ENCODE measurements around the gene ANO2.

The ANO2 gene

DNA sequence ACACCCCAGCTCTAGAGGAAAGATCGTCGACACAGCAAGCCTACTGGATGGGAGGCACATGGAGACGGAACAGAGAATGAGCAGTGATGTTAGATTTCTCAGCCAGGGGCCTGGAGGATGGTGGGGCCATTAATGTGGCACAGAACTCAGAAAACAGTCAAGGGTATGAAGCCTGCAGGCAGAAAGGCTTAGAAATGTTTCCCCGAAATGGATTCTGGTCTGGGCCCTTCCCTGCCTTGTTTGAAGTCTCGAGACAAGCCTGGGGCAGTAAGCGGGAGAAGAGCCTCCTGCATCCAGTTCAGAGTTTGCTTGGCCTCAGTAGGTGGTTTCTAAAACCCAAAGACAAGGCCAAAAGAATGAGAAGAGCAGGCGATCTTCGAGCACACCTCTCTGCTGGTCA is 354.7 kb downstream of the ANO2 start:
- Mint-ChIP-seq H3K36me3 (no peaks in the 10 kb centered on the region), H3K4me1 (no peaks in the 10 kb centered on the region), H3K9me3 (peaks cover 0 to 4% of the 10 kb centered on the region in 2 donors), H3K27me3 (peaks cover 5 to 17% of the 10 kb centered on the region in 2 donors), H3K27ac (no peak overlapping the region), H3K4me3 (no peak overlapping the region)
- ATAC-seq (replicated peaks): no peak
- no peak for DNase-seq

GRCh38 chr12:5589054-5589453 is 356.0 kb downstream of the ANO2 start:
- no peaks in the 10 kb centered on the region for H3K36me3 Mint-ChIP-seq

DNA sequence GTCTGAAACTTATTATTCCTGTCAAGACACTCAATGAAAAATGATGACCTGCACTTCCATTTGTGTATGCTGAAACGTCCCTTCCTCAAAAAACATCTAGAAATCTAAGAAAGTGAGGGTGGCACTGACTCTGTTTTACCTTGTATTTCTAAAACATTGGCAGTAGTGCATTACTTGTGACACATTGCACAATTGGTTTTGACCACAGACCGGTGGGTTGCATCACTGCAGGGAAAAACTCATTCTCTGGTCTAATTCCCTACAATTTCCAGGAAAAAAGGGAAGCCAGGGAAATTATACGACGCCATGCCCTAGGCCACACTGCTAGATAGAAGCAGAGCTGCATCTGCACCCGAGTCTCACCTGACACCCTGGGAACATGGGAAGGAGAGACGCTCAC is 356.5 kb downstream of the ANO2 start:
- H3K4me3 Mint-ChIP-seq: no peak overlapping the region
- DNase-seq: no peak
- no peaks in the 10 kb centered on the region for H3K36me3 Mint-ChIP-seq
- no peak overlapping the region for H3K27ac Mint-ChIP-seq
- H3K4me1 Mint-ChIP-seq: no peaks in the 10 kb centered on the region
- H3K27me3 Mint-ChIP-seq: peaks cover 8 to 15% of the 10 kb centered on the region in 2 donors
- peaks cover 0 to 4% of the 10 kb centered on the region in 2 donors for H3K9me3 Mint-ChIP-seq
- no peak for ATAC-seq (replicated peaks)

More at GRCh38 chr12:5589054-5589453, 356.0 kb downstream of the ANO2 start:
- H3K4me3 Mint-ChIP-seq: no peak overlapping the region
- no peak overlapping the region for H3K27ac Mint-ChIP-seq
- H3K27me3 Mint-ChIP-seq: peaks cover 8 to 15% of the 10 kb centered on the region in 2 donors
- H3K4me1 Mint-ChIP-seq: no peaks in the 10 kb centered on the region
- DNase-seq: no peak
- peaks cover 0 to 4% of the 10 kb centered on the region in 2 donors for H3K9me3 Mint-ChIP-seq
- no peak for ATAC-seq (replicated peaks)

GRCh38 chr12:5588176-5588575 is 356.9 kb downstream of the ANO2 start:
- DNase-seq: no peak
- peaks cover 0 to 4% of the 10 kb centered on the region in 2 donors for H3K9me3 Mint-ChIP-seq
- no peak for ATAC-seq (replicated peaks)
- no peaks in the 10 kb centered on the region for H3K4me1 Mint-ChIP-seq
- no peaks in the 10 kb centered on the region for H3K36me3 Mint-ChIP-seq
- H3K27me3 Mint-ChIP-seq: peaks cover 8 to 15% of the 10 kb centered on the region in 2 donors
- H3K27ac Mint-ChIP-seq: no peak overlapping the region
- H3K4me3 Mint-ChIP-seq: no peak overlapping the region

GRCh38 chr12:5587711-5588121 is 357.3 kb downstream of the ANO2 start:
- no peak overlapping the region for H3K4me3 Mint-ChIP-seq
- ATAC-seq (replicated peaks) (no peak), DNase-seq (no peak)
- H3K4me1 Mint-ChIP-seq: no peaks in the 10 kb centered on the region
- peaks cover 0 to 5% of the 10 kb centered on the region in 2 donors for H3K9me3 Mint-ChIP-seq
- peaks cover 8 to 19% of the 10 kb centered on the region in 2 donors for H3K27me3 Mint-ChIP-seq
- no peaks in the 10 kb centered on the region for H3K36me3 Mint-ChIP-seq
- no peak overlapping the region for H3K27ac Mint-ChIP-seq

DNA sequence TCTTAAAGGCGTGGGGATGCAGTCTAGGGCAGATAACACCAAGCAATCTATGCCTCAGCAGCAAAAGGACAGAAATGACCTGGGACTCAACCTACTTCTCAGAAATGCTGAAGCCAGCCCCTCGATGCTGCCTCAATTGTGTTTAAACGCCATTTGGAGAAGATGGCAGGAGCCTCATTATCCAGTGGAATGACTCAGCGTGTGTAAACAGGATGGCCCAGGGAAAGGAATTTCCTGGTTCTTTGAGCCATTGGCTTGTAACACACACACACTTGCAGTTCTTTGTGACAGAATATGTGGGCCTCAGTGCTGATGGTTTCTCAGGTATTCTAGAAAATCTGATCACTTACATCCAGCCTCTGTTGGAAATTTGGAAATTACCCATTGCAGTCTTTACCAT is 358.9 kb downstream of the ANO2 start:
- no peak for DNase-seq
- ATAC-seq (replicated peaks): no peak
- Mint-ChIP-seq H3K27ac (no peak overlapping the region), H3K27me3 (peaks cover 3 to 20% of the 10 kb centered on the region in 2 donors), H3K9me3 (peaks cover 0 to 3% of the 10 kb centered on the region in 2 donors), H3K4me3 (no peak overlapping the region), H3K4me1 (no peaks in the 10 kb centered on the region), H3K36me3 (no peaks in the 10 kb centered on the region)

DNA sequence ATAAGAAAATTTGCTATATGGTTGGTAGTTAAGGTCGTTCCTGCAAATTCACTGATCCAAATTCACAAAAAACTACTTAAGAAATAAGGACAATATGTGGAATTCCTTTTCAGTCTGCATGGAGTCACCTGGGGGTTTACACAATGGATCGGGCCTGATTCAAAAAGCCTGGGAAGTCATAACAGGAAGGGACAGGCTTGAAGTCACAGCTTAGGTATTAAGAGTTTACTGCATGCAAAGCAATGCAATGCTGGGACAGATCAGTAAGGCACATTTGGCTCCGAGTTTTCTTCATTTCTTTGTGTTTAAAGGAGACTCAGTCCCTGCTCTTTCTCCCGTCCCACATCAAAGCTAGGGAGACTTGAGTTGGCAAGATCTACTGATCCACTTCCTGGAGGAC is 359.9 kb downstream of the ANO2 start:
- no peak for DNase-seq
- Mint-ChIP-seq H3K36me3 (no peaks in the 10 kb centered on the region), H3K9me3 (peaks cover 0 to 3% of the 10 kb centered on the region in 2 donors), H3K27me3 (peaks cover 3 to 20% of the 10 kb centered on the region in 2 donors), H3K27ac (no peak overlapping the region), H3K4me3 (no peak overlapping the region), H3K4me1 (no peaks in the 10 kb centered on the region)
- ATAC-seq (replicated peaks): no peak

GRCh38 chr12:5584412-5585175 is 360.5 kb downstream of the ANO2 start:
- Mint-ChIP-seq H3K9me3 (peaks cover 0 to 3% of the 10 kb centered on the region in 2 donors), H3K4me1 (no peaks in the 10 kb centered on the region), H3K36me3 (no peaks in the 10 kb centered on the region), H3K4me3 (no peak overlapping the region), H3K27ac (no peak overlapping the region), H3K27me3 (peaks cover 3 to 14% of the 10 kb centered on the region in 2 donors)
- DNase-seq (no peak), ATAC-seq (replicated peaks) (no peak)

DNA sequence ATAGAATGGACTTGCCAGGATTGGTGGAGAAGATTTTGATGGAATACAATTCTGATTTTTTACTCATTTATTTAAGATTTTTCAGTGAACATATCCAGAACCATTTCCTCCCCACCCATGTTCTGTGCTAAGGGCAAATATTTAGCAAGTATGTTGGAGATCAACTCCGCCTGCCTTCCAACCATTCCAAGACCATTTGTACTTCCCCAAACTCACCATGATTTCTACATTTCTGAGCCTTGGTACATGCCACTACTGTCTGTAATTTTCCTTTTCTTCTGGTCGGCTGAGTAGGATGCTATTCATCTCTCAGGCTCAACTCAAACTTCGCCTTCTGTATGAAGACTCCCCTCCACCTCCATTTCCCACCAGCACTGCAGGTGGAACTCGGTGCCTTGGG is 362.5 kb downstream of the ANO2 start:
- Mint-ChIP-seq H3K27ac (no peak overlapping the region), H3K4me1 (no peaks in the 10 kb centered on the region), H3K4me3 (no peak overlapping the region), H3K9me3 (peaks cover 0 to 1% of the 10 kb centered on the region in 2 donors), H3K27me3 (peaks cover 3 to 6% of the 10 kb centered on the region in 2 donors), H3K36me3 (no peaks in the 10 kb centered on the region)
- ATAC-seq (replicated peaks) (no peak), DNase-seq (no peak)

DNA sequence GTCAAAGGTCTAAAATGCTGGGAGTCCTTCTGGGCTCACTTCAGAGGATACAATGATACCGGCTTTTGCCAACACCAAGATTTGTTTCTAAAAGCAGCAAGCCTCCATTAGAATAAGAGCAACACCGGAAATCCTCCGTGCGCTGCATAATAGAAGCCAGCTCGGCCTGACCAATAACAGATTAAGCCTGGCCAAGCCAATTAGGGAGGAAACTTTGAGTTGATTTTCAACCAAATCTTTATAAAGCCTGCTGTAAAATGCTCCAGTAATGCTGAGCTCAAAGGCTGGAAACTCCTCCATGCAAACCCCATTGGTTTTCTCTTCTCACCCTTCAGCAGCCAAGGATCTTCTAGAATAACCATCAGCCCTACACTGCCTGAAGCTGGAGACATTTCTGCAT is 363.0 kb downstream of the ANO2 start:
- no peak overlapping the region for H3K27ac Mint-ChIP-seq

DNA sequence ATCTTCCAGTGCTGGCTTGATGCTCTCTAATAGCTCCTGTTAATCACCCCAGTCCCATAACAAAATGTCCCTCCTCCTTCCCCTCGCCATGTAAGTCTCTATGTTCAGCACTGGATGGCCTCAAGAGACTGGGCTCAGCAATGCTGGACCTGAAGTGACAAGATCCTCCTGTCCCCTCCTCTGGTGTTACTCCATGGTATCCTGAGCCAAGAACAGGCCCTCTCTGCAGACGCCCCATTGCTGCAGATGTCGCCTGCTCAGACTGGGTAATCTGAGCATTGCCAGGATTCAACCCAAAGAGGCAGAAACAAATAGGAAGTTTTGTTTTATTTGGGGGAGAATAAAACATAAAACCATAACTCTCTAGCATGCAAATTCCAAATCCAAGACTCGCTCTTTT is 363.4 kb downstream of the ANO2 start:
- Mint-ChIP-seq H3K4me1 (no peaks in the 10 kb centered on the region), H3K27ac (no peak overlapping the region)
- ATAC-seq (replicated peaks): no peak

More for the DNA sequence above, 363.0 kb downstream of the ANO2 start:
- Mint-ChIP-seq H3K4me1 (no peaks in the 10 kb centered on the region), H3K4me3 (no peak overlapping the region), H3K36me3 (no peaks in the 10 kb centered on the region), H3K27me3 (peaks cover 3 to 6% of the 10 kb centered on the region in 2 donors), H3K9me3 (peaks cover 0 to 1% of the 10 kb centered on the region in 2 donors)
- ATAC-seq (replicated peaks): no peak
- no peak for DNase-seq

GRCh38 chr12:5581019-5581418 is 364.0 kb downstream of the ANO2 start:
- DNase-seq (no peak), ATAC-seq (replicated peaks) (no peak)
- Mint-ChIP-seq H3K27me3 (peaks cover 3 to 6% of the 10 kb centered on the region in 2 donors), H3K9me3 (peaks cover 0 to 1% of the 10 kb centered on the region in 2 donors), H3K4me3 (no peak overlapping the region), H3K36me3 (no peaks in the 10 kb centered on the region), H3K27ac (no peak overlapping the region), H3K4me1 (no peaks in the 10 kb centered on the region)

More for the DNA sequence above, 363.4 kb downstream of the ANO2 start:
- peaks cover 0 to 1% of the 10 kb centered on the region in 2 donors for H3K9me3 Mint-ChIP-seq
- H3K36me3 Mint-ChIP-seq: no peaks in the 10 kb centered on the region
- peaks cover 3 to 6% of the 10 kb centered on the region in 2 donors for H3K27me3 Mint-ChIP-seq
- H3K4me3 Mint-ChIP-seq: no peak overlapping the region
- DNase-seq: no peak

- peaks cover 0 to 16% of the 10 kb centered on the region in 2 donors for H3K27me3 Mint-ChIP-seq
- ATAC-seq (replicated peaks) (no peak), DNase-seq (no peak)
- no peaks in the 10 kb centered on the region for H3K4me1 Mint-ChIP-seq
- no peak overlapping the region for H3K4me3 Mint-ChIP-seq
- H3K36me3 Mint-ChIP-seq: no peaks in the 10 kb centered on the region
- H3K9me3 Mint-ChIP-seq: peaks cover 0 to 1% of the 10 kb centered on the region in 2 donors
- no peak overlapping the region for H3K27ac Mint-ChIP-seq
Measured at GRCh38 chr12:5578775-5579174, 366.3 kb downstream of the ANO2 start.

DNA sequence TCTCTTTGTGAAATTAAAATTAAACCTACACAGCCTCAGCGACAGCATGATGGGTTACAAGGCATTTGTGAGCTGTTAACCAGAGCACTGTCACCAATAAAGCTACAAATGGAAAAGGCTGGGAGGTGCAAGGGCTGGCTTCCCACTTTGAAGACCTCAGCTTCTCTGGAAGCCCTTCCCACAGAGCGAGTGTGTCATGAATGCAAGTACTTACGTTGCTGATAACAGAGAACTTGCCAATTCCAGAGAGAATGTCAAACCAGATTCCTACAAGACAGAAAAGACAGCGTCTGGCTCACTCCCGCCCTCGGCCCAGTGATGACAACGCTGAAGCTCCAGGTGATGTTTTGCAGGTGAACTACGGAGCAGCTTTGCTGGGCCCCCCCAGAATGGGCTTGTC is 367.3 kb downstream of the ANO2 start:
- Mint-ChIP-seq H3K36me3 (no peaks in the 10 kb centered on the region), H3K4me1 (no peaks in the 10 kb centered on the region), H3K27me3 (peaks cover 0 to 12% of the 10 kb centered on the region in 2 donors), H3K4me3 (no peak overlapping the region), H3K9me3 (no peaks in the 10 kb centered on the region), H3K27ac (no peak overlapping the region)
- ATAC-seq (replicated peaks): no peak
- DNase-seq: no peak

GRCh38 chr12:5577211-5577612 is 367.8 kb downstream of the ANO2 start:
- H3K27me3 Mint-ChIP-seq: peaks cover 0 to 13% of the 10 kb centered on the region in 2 donors
- ATAC-seq (replicated peaks): no peak

More at GRCh38 chr12:5577211-5577612, 367.8 kb downstream of the ANO2 start:
- Mint-ChIP-seq H3K4me3 (no peak overlapping the region), H3K4me1 (no peaks in the 10 kb centered on the region), H3K36me3 (no peaks in the 10 kb centered on the region), H3K9me3 (no peaks in the 10 kb centered on the region), H3K27ac (no peak overlapping the region)
- no peak for DNase-seq

Data from stimulated activated naive B cell treated with anti-CD40 and anti-IgM and Interleukin-4, amounts not matched to agents 10 μg/mL and 1 μg/mL and 100 μg/mL, for 72 hours (primary cell).